Naive thymus-derived CD4-positive, alpha-beta T cell (primary cell): ENCODE data around the gene FREM2. TPM values are rescaled to one million over a fixed set of nuclear protein-coding genes. Genes with fewer than 3 reads are reported as not detected.

ENCODE experiments used
- ATAC-seq: fragments of 150-1000 bp; cut with Tn5 transposase; 2 replicates; pipeline ENCODE4 v1.10.0; 2021; ENCODE audit warnings: mild to moderate bottlenecking, moderate library complexity
- CTCF ChIA-PET: fragments of 350-600 bp; sonication (Branson Sonifier 250); formaldehyde crosslinking; loops from one replicate; lab custom pipeline; 2021; ENCODE audit warnings: antibody characterized with exemption; lab: Charles Lee
- POLR2A ChIA-PET: fragments of 350-600 bp; sonication (Branson Sonifier 250); formaldehyde crosslinking; loops from one replicate; lab custom pipeline; 2021; ENCODE audit warnings: antibody characterized with exemption, inconsistent platforms; lab: Charles Lee
- DNase-seq, 9 donors: peaks; one replicate each; pipeline versions ENCODE4 v3.0.0 to v3.0.0-alpha.2; 2020 to 2022; ENCODE audit warnings: mixed read lengths in 1 of 9
- H3K27ac ChIP-seq: one replicate; pipeline ENCODE4 v1.7.0; 2013; ENCODE audit warnings: mild to moderate bottlenecking, low read depth, low read length, moderate library complexity
- H3K27me3 ChIP-seq, 2 donors: one replicate each; pipeline ENCODE4 v1.7.0; 2013; ENCODE audit warnings: low read length in 2 of 2, mild to moderate bottlenecking in 2 of 2, moderate library complexity in 2 of 2; ENCODE audit not compliant: control insufficient read depth in 2 of 2, insufficient read depth in 2 of 2
- H3K36me3 ChIP-seq, 3 experiments: 1 replicate in 2 of 3; 2 replicates in 1 of 3; pipeline ENCODE4 v1.7.0; 2013; ENCODE audit warnings: low read length in 3 of 3, mild to moderate bottlenecking in 3 of 3, moderate library complexity in 1 of 3; ENCODE audit not compliant: insufficient read depth in 3 of 3, control insufficient read depth in 2 of 3
- H3K4me1 ChIP-seq, 2 donors: one replicate each; pipeline ENCODE4 v1.7.0; 2013; ENCODE audit warnings: low read length in 2 of 2, mild to moderate bottlenecking in 2 of 2, moderate library complexity in 1 of 2; ENCODE audit not compliant: control insufficient read depth in 2 of 2, insufficient read depth in 2 of 2
- H3K4me3 ChIP-seq: 2 replicates; pipeline ENCODE4 v1.7.0; 2013; ENCODE audit warnings: mild to moderate bottlenecking, low read length
- H3K9me3 ChIP-seq, 3 experiments: 1 replicate in 2 of 3; 2 replicates in 1 of 3; pipeline ENCODE4 v1.7.0; 2013; ENCODE audit warnings: low read length in 3 of 3; ENCODE audit not compliant: control insufficient read depth in 2 of 3
- H3K27ac Mint-ChIP-seq, 9 donors: one replicate each; pipeline ENCODE4 v1.8.0; 2020 to 2022; ENCODE audit warnings: mixed read lengths in 9 of 9, mild to moderate bottlenecking in 8 of 9, moderate library complexity in 5 of 9, inconsistent platforms in 2 of 9
- H3K27me3 Mint-ChIP-seq, 5 donors: one replicate each; pipeline ENCODE4 v1.8.0; 2021 to 2022; ENCODE audit warnings: mixed read lengths in 5 of 5, mild to moderate bottlenecking in 1 of 5
- H3K36me3 Mint-ChIP-seq, 5 donors: one replicate each; pipeline ENCODE4 v1.8.0; 2020 to 2022; ENCODE audit warnings: mixed read lengths in 5 of 5, mild to moderate bottlenecking in 3 of 5, inconsistent platforms in 1 of 5
- H3K4me1 Mint-ChIP-seq, 7 donors: one replicate each; pipeline ENCODE4 v1.8.0; 2020 to 2022; ENCODE audit warnings: mixed read lengths in 7 of 7, mild to moderate bottlenecking in 3 of 7, inconsistent platforms in 1 of 7
- H3K4me3 Mint-ChIP-seq, 10 donors: one replicate each; pipeline ENCODE4 v1.8.0; 2020 to 2022; ENCODE audit warnings: mild to moderate bottlenecking in 10 of 10, mixed read lengths in 10 of 10, moderate library complexity in 6 of 10, inconsistent platforms in 2 of 10
- H3K9me3 Mint-ChIP-seq, 11 donors: one replicate each; pipeline ENCODE4 v1.8.0; 2020 to 2022; ENCODE audit warnings: mixed read lengths in 11 of 11, mild to moderate bottlenecking in 4 of 11, inconsistent platforms in 1 of 11, moderate library complexity in 1 of 11
- intact Hi-C, 2 donors: fragments of 100-400 bp; cut with micrococcal nuclease; formaldehyde crosslinking; loops; one replicate each; pipeline ENCODE4 v1.15.1; 2023
- polyA plus RNA-seq, 2 donors: library from polyadenylated mRNA; unstranded; fragments of 300-500 nt; fragmentation: Illumina TruSeq; gene quantifications; one replicate each; pipeline ENCODE4 v1.2.3, GENCODE V29; 2021
- total RNA-seq, 6 experiments: library from RNA in 5 of 6; stranded (reverse) in 5 of 6; gene quantifications; 1 replicate in 5 of 6; 2 replicates in 1 of 6; pipeline ENCODE4 v1.2.3 and lab custom pipeline; 2021 to 2026

Gene FREM2
- total and polyA plus RNA-seq, 7 experiments from 2014 or later: 0.12 TPM; not detected in 6

DNA sequence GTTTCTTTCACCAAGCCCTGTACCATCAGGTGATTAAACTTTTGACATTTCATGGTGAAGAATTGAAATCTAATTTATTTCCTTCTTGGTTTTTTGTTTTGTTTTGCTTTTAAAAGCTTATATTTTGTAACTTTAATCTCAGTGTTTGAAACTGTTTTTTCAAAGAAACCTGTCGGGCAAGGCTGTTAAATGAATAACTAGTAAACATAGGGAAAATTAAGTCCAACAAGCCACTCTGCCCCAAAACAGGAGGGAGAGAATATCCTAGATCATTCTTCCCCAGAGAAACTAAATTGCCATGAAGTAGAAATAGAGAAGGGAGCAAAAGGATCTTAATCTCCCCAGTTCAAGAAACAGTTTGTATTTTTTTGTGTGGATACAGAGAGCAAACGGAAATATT is 98.2 kb downstream of the FREM2 start:
- CTCF ChIA-PET: no interaction called here

DNA sequence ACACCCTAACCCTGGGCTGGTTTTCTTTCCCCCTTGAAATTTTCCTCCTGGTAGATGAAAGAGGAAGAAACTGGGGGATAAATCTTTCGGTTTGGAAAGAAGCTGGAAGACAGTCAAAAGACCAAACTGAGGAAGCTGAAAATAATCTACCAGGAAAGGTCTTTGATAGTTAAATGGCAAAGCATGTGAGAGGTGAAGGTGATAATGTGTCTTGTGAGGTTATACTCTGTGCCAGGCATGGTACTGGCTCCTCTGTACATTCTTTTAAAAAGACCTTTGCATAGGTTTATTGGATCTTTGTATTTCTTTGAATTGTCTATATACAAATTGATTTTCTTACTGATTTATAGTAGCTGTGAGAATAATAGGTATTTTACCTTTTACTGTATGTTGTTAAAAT is 98.6 kb downstream of the FREM2 start:
- CTCF ChIA-PET: no interaction called here
- H3K27me3 Mint-ChIP-seq: peaks cover 0 to 17% (median 3%) of the 10 kb centered on the region in 5 donors
- ATAC-seq (no peak), DNase-seq (no peak)
- Histone ChIP-seq H3K36me3 (no peaks in the 10 kb centered on the region), H3K4me3 (no peak overlapping the region), H3K27me3 (no peaks in the 10 kb centered on the region), H3K9me3 (no peaks in the 10 kb centered on the region), H3K27ac (no peak overlapping the region), H3K4me1 (no peaks in the 10 kb centered on the region)
- no peaks in the 10 kb centered on the region for H3K36me3 Mint-ChIP-seq
- H3K27ac Mint-ChIP-seq: no peak overlapping the region
- POLR2A ChIA-PET: no interaction called here
- peaks cover 0 to 4% (median 0%) of the 10 kb centered on the region in 11 donors for H3K9me3 Mint-ChIP-seq
- intact Hi-C loops: no loop called here
- H3K4me1 Mint-ChIP-seq: peaks cover 0 to 1% (median 0%) of the 10 kb centered on the region in 7 donors
- no peak overlapping the region for H3K4me3 Mint-ChIP-seq

More for the DNA sequence above, 98.2 kb downstream of the FREM2 start:
- Mint-ChIP-seq H3K4me3 (no peak overlapping the region), H3K27me3 (peaks cover 0 to 17% (median 3%) of the 10 kb centered on the region in 5 donors), H3K27ac (no peak overlapping the region), H3K36me3 (no peaks in the 10 kb centered on the region), H3K9me3 (peaks cover 0 to 4% (median 0%) of the 10 kb centered on the region in 11 donors), H3K4me1 (peaks cover 0 to 1% (median 0%) of the 10 kb centered on the region in 7 donors)
- Histone ChIP-seq H3K27ac (no peak overlapping the region), H3K4me1 (no peaks in the 10 kb centered on the region), H3K4me3 (no peak overlapping the region), H3K27me3 (no peaks in the 10 kb centered on the region), H3K9me3 (no peaks in the 10 kb centered on the region), H3K36me3 (no peaks in the 10 kb centered on the region)
- POLR2A ChIA-PET: no interaction called here
- DNase-seq: no peak
- ATAC-seq: no peak
- intact Hi-C loops: no loop called here

DNA sequence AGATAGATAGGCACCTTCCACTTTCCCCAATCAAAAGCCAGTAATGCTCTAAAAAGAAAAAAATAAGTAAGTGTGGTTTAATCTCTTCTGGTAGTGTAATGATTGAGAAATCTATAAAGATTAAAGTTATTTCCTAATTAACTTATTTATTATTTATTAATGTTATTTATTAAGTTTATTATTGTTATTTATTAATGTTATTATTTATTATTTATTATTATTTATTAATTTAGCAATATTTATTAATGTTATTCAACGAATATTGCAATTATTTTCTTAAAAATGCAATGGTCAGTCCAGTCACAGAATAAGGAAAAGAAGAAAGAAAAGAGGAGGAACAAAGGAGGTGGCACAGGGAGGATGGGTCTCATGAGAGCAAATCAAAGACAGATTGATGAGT is 100.7 kb downstream of the FREM2 start:
- Histone ChIP-seq H3K4me1 (no peaks in the 10 kb centered on the region), H3K36me3 (no peaks in the 10 kb centered on the region), H3K27me3 (no peaks in the 10 kb centered on the region), H3K9me3 (no peaks in the 10 kb centered on the region), H3K27ac (no peak overlapping the region), H3K4me3 (no peak overlapping the region)
- ChIA-PET CTCF (no interaction called here), POLR2A (no interaction called here)
- Mint-ChIP-seq H3K9me3 (peaks cover 0 to 4% (median 0%) of the 10 kb centered on the region in 11 donors), H3K27me3 (peaks cover 0 to 17% (median 6%) of the 10 kb centered on the region in 5 donors), H3K4me1 (peaks cover 0 to 1% (median 0%) of the 10 kb centered on the region in 7 donors), H3K27ac (no peak overlapping the region), H3K36me3 (no peaks in the 10 kb centered on the region), H3K4me3 (no peak overlapping the region)
- intact Hi-C loops: no loop called here
- ATAC-seq (no peak), DNase-seq (no peak)

DNA sequence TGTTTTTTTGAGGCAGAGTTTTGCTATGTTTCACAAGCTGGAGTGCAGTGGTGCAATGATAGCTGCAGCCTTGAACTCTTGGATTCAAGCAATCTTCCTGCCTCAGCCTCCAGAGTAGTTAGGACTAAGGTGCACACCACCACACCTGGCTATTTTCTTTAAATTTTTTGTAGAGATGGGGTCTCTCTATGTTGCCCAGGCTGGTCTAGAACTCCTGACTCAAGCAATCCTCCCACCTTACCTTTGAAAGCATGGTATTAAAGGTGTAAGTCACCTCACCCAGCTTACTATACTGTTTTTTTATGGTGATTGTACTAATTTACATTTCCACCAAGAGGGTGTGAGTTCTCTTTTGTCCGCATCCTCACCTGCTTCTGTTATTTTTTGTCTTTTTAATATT is 110.0 kb downstream of the FREM2 start:
- Histone ChIP-seq H3K9me3 (no peaks in the 10 kb centered on the region), H3K36me3 (no peaks in the 10 kb centered on the region), H3K27me3 (no peaks in the 10 kb centered on the region), H3K4me3 (no peak overlapping the region), H3K27ac (no peak overlapping the region), H3K4me1 (no peaks in the 10 kb centered on the region)
- no peak overlapping the region for H3K4me3 Mint-ChIP-seq
- CTCF ChIA-PET: no interaction called here
- no peak for DNase-seq
- no peak for ATAC-seq
- H3K27ac Mint-ChIP-seq: no peak overlapping the region
- peaks cover 0 to 4% (median 0%) of the 10 kb centered on the region in 5 donors for H3K27me3 Mint-ChIP-seq
- H3K4me1 Mint-ChIP-seq: no peaks in the 10 kb centered on the region
- peaks cover 0 to 10% (median 4%) of the 10 kb centered on the region in 11 donors for H3K9me3 Mint-ChIP-seq
- H3K36me3 Mint-ChIP-seq: no peaks in the 10 kb centered on the region
- POLR2A ChIA-PET: no interaction called here
- intact Hi-C loops: no loop called here

DNA sequence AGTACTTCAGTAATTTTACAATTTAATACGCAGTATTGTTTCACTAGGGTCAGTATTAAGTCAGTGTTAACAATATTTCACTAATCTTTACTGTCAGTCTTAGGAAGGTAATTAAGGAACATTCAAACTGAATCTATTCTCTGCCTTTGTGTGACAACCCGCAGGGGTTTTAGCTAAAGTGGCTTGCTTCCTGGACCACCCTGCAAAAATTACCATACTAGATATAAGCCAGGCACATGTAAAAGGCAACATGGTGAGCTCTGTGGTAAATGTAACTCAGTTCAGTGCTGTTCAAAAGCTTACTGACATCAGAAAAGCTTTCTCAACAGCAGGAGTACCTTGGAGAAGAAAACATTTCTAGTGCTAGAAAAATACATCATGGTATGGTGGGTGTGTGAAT is 116.7 kb downstream of the FREM2 start:
- no peaks in the 10 kb centered on the region for H3K9me3 ChIP-seq
- no peak overlapping the region for H3K27ac Mint-ChIP-seq
- no peak overlapping the region for H3K4me3 Mint-ChIP-seq
- H3K27me3 Mint-ChIP-seq: no peaks in the 10 kb centered on the region
- H3K36me3 ChIP-seq: no peaks in the 10 kb centered on the region
- H3K27me3 ChIP-seq: no peaks in the 10 kb centered on the region
- no peak overlapping the region for H3K27ac ChIP-seq
- ChIA-PET POLR2A (no interaction called here), CTCF (interaction anchor here (1.0 kb wide), 1 partner anchor 12 kb away, joined by 3 read pairs; no protein-coding TSS in a partner anchor)
- no peaks in the 10 kb centered on the region for H3K4me1 ChIP-seq
- no peak for DNase-seq
- H3K4me3 ChIP-seq: no peak overlapping the region
- H3K4me1 Mint-ChIP-seq: no peaks in the 10 kb centered on the region
- no peaks in the 10 kb centered on the region for H3K36me3 Mint-ChIP-seq
- intact Hi-C loops: no loop called here
- H3K9me3 Mint-ChIP-seq: peaks cover 0 to 29% (median 10%) of the 10 kb centered on the region in 11 donors
- no peak for ATAC-seq

DNA sequence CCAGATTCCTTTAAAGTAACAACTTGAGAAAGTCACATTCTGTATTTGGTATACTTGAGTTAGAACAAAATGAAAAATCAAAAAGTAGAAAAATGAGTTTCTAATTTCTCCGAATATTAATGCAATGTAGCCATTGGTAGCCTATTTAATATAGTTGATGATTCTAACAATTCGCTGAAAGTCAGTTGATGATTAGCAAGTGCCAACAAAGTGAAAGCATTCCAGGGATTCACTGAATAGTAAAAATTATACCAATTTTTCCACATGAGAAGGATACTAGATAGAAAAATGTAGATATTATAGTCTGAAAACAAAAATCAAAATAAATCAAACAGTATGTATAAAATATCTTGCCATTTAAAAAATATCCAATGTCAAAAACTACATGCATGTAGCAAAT is 117.2 kb downstream of the FREM2 start:
- Histone ChIP-seq H3K36me3 (no peaks in the 10 kb centered on the region), H3K4me3 (no peak overlapping the region), H3K27me3 (no peaks in the 10 kb centered on the region), H3K4me1 (no peaks in the 10 kb centered on the region), H3K27ac (no peak overlapping the region), H3K9me3 (no peaks in the 10 kb centered on the region)
- H3K36me3 Mint-ChIP-seq: no peaks in the 10 kb centered on the region
- intact Hi-C loops: no loop called here
- POLR2A ChIA-PET: no interaction called here
- no peaks in the 10 kb centered on the region for H3K27me3 Mint-ChIP-seq
- H3K4me3 Mint-ChIP-seq: no peak overlapping the region
- DNase-seq (no peak), ATAC-seq (no peak)
- peaks cover 0 to 35% (median 12%) of the 10 kb centered on the region in 11 donors for H3K9me3 Mint-ChIP-seq
- CTCF ChIA-PET: no interaction called here
- H3K4me1 Mint-ChIP-seq: no peaks in the 10 kb centered on the region
- no peak overlapping the region for H3K27ac Mint-ChIP-seq

DNA sequence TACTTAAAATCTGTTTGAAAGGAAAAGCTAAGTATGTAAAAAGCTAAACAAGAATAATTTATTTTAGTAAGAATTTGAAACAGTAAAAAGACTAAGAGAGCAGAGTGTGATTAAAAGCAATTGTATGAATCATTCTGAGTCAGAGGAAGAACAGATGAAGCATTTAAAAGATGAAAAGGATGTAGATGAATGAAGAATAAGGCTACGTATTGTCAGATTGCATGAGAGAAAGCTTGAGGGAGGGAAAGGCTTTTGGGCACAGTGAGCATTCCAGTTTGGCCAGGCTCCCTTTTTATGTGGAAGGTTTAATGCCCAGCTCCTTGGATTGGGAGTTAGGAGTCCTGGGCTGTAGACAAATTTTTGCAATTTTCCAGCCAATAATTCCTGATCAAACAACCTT is 117.7 kb downstream of the FREM2 start:
- no peak overlapping the region for H3K4me3 Mint-ChIP-seq

More for the DNA sequence above, 117.7 kb downstream of the FREM2 start:
- Mint-ChIP-seq H3K36me3 (no peaks in the 10 kb centered on the region), H3K27ac (no peak overlapping the region), H3K9me3 (peaks cover 2 to 39% (median 13%) of the 10 kb centered on the region in 11 donors), H3K27me3 (no peaks in the 10 kb centered on the region), H3K4me1 (no peaks in the 10 kb centered on the region)
- DNase-seq (no peak), ATAC-seq (no peak)
- intact Hi-C loops: no loop called here
- Histone ChIP-seq H3K4me3 (no peak overlapping the region), H3K9me3 (no peaks in the 10 kb centered on the region), H3K27ac (no peak overlapping the region), H3K36me3 (no peaks in the 10 kb centered on the region), H3K27me3 (no peaks in the 10 kb centered on the region), H3K4me1 (no peaks in the 10 kb centered on the region)
- ChIA-PET CTCF (interaction anchor here (0.6 kb wide), 1 partner anchor 32 kb away, joined by 3 read pairs; no protein-coding TSS in a partner anchor), POLR2A (no interaction called here)
